SH-SY5Y (cell line): ENCODE data around the gene PRKG1.

Source experiments
- GATA2 ChIP-seq: IDR thresholded peaks from 2 replicates; pipeline ENCODE4 v1.6.1; 2011; ENCODE audit warnings: mild to moderate bottlenecking, low read depth, low read length
- GATA3 ChIP-seq: IDR thresholded peaks from 2 replicates; pipeline ENCODE4 v1.6.1; 2011; ENCODE audit warnings: low read depth, mild to moderate bottlenecking, low read length, moderate library complexity

GRCh38 chr10:51861051-51861450, 786.8 kb downstream of the PRKG1 start:
- no peak for TF ChIP-seq GATA2
- no peak for TF ChIP-seq GATA3
